CD4-positive, alpha-beta T cell treated with Interleukin-2 at 100 ng/mL for 4 hours (primary cell): ENCODE results near the gene GPR171.

Source experiments
- DNase-seq: peaks from one replicate; pipeline ENCODE4 v3.0.0-alpha.2; 2020; ENCODE audit warnings: low spot score

GPR171 gene

DNA sequence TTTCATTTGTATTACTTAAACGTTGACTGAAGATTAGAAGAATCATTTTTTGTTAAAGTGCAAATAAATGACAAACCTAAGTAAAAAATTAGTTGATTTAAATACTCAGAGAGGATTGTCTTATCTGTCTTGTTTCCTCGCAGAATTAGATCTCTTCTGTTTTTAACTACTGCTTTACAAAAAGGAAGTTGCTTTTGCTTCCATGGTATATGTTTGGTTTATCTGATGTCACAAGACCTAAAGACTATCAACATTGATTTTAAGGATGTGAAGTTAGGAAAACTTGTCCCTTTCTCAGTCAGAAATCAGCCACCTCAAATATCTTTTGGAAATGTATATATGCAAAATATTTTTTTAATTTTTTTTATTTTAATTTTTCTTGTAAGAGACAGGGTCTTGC is 28.7 kb downstream of the GPR171 start:
- no peak for DNase-seq

DNA sequence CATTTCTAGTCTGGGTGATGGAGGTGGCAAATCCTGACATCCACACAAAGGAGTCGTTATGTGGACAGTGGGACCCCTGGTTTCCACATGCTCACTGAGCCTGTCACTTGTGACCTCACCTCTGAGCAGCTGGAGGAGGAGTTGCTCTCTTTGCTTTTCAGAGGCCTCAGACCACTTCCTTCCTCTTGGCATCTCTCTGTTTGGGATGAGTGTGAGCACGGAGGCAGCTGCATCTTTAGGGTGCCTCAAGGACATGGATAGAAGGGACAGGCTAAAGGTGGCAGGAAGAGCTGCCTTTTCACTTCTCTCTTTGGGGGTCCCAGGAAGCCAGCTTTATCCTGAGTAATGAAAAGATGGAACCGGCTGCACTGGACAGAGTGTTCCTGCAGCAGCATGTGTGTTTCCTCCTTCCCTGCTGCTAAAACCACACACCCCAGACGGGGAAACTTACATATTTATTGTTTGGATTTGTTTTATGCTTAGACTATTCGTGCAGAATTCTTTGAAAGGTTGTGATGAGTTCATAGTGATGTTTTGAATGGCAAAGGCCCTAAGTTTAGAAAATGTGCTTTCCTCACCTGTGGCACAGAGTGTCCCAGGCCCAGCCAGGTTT is 31.8 kb downstream of the GPR171 start:
- peak; percentile 50 for DNase-seq

DNA sequence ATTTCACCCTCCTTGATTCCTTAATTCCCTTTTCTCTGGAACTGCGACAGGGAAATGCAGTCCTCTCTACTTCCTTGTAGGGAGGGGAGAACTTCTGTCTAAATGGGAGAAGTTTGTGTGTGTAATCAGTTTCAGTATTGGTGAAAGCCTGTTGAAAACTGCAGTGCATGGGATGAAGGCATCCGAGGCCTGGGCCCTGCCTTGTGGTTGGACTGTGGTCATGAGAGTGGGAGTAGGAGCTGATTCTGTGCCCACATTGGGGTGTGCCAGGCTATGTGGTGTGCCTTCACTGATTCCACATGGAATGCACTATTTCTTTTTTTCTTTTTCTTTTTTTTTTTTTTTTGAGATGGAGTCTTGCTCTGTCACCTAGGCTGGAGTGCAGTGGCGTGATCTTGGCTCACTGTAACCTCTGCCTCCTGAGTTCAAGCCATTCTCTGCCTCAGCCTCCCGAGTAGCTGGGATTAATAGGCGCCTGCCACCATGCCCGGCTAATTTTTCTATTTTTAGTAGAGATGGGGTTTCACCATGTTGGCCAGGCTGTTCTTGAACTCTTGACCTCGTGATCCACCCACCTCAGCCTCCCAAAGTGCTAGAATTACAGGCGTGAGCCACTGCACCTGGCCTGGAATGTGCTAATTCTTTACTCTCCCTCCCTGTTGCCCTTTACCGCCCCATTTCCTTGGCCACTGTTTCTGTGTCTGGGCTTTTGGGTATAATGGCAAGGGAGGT is 32.9 kb downstream of the GPR171 start:
- peak; percentile 14 for DNase-seq

DNA sequence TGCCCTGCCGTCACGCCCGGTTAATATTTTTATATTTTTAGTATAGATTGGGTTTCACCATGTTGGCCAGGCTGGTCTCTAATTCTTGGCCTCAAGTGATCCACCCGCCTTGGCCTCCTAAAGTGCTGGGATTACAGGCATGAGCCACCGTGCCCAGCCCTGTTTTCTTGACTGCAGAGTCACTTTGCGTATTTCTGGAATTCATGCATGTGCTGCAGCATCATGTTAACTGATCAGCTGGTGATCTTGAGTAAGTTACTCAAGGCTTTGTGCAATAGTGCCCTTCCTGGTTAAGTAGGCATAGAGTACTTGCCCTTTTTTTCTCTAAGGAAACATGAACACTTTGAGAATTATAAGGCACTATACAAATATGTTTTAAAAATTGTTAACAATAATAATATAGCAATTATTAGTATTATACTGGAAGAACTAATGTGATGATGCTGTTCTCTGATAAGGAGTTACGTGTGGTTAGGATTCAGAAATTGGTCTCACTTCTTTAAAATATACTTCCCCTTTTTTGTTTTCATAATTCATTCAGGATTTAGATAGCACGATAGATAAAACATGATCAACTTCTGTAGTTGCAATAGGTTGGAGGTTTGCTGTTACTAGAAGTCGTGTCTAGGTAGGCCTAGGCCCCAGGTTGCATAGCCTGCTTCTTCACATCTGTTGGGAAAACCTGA is 33.6 kb downstream of the GPR171 start:
- DNase-seq: no peak

DNA sequence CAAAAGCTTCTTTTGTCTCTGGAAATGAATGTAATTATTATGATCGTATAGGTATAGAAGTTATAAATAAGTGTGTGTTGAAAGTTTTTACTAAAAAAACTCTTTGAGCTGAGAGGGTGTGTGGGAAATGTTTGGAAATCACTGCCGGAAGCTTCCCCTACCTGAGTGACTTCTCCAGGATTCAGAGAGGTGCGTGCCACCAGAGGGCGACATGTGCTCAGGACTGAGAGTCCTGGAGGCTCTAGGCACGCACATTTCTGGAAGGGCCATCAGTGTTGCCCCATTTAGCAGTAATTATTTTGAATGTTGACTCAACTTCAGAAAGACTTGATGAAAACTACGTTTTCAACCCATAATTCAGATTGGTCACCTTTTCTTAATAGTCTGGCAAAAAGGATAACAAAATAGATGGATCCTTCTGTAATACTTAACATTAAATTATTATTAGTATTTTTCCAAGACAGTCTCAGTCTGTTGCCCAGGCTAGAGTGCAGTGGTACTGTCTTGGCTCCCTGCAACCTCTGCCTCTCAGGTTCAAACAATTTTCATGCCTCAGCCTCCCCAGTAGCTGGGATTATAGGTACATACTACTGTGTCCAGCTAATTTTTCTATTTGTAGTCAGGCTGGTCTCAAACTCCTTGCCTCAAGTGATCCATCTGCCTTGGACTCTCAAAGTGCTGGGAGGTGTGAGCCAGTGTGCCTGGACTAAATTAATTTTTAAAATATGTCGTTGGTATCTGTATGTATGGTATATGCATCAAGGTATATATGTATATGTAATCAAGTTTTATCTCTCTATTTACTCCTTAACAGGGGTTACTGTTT is 34.5 kb downstream of the GPR171 start:
- peak; percentile 83 for DNase-seq

DNA sequence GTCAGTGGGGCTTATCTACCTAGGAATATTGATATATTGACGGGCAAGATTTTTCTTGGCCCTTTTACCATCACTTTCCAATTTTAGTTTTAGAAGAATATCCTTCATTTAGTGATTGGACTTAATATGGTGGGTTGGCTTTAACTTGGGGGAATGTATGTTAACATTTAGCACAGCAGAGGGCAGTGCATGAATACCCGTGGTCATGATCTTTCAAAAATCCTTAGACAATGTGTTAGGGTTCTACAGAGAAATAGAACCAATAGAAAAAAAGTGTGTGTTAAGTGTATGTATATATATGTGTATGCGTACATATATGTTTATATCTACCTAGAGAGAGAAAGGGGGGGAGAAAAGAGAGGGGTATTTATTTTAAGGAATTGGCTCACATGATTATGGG is 36.9 kb downstream of the GPR171 start:
- no peak for DNase-seq

GRCh38 chr3:151165226-151165625 is 37.8 kb downstream of the GPR171 start:
- no peak for DNase-seq

- no peak for DNase-seq
Observed at GRCh38 chr3:151159806-151160205, 43.2 kb downstream of the GPR171 start.

DNA sequence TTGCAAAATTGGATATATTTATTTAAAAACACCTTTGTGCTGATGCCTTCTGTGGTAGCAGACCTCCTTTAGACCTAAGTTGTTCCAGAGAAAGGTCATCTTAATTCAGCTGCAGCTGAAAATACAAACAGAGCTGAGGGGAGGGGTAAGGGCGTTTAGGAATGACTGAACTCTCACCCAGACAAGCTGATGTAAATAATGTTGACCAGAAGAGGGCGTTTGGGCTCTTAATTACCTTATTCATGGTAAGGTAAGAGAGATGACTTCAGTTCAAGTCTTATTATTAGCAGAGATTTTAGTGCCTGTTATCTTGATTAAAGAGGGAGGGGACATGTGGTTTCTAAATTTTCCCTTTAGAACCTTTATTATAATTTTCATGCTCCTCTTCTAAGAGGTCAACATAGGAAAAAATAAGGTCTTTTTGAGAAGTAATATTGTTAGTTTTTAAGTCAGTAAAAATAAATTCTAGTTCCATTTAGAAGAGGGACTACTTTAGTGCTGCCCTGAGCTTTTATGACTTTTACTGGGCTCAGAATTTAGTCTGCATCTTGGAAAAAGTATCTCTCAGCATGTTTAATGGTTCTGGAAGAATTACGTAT is 46.3 kb downstream of the GPR171 start:
- DNase-seq: peak; percentile 74

GRCh38 chr3:151155409-151156128 is 47.4 kb downstream of the GPR171 start:
- DNase-seq: no peak

GRCh38 chr3:151154566-151154965 is 48.5 kb downstream of the GPR171 start:
- no peak for DNase-seq

DNA sequence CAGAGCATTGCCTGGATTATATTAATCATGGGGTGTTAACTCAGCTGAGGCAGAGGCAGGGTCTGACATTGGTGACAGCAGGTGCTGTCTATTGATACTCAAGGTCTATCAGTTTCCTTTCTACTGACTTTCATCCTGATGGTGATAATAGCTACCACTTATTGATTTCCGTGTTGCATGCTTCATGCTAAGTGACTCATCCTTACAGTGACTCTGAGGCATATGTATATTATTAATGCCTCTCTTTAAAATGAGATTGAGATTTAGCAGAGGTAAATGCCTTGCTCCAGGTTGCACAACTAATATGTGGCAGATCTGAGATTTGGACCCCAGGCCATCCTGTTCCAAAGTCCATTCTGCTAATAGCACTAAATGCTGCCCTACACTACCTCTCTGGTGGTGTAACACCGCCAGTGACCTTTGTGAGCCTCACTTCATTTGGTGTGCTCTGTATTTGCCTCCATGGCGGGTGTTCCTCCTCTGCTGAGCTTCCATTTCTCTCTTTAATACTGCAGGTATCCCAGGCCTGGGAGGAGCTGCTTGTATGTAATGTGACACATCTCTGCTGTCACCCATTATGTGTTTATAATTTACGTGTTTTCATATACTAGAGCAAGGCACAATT is 50.4 kb downstream of the GPR171 start:
- no peak for DNase-seq
